ENCODE results near the gene LIPH. TPM values are rescaled to one million over a fixed set of nuclear protein-coding genes. Genes with fewer than 3 reads are reported as not detected.
"Not testable (repeated sequence)": the region's sequence is repeated elsewhere in the genome, so short reads cannot be mapped to it uniquely, and the experiment has no call there.

LIPH gene
- total and polyA plus RNA-seq, 2 of the 8 experiments (the other 6 are each of a cell fraction or from before 2014, with no cell fraction given) = 0.08 TPM; not detected in 1

DNA sequence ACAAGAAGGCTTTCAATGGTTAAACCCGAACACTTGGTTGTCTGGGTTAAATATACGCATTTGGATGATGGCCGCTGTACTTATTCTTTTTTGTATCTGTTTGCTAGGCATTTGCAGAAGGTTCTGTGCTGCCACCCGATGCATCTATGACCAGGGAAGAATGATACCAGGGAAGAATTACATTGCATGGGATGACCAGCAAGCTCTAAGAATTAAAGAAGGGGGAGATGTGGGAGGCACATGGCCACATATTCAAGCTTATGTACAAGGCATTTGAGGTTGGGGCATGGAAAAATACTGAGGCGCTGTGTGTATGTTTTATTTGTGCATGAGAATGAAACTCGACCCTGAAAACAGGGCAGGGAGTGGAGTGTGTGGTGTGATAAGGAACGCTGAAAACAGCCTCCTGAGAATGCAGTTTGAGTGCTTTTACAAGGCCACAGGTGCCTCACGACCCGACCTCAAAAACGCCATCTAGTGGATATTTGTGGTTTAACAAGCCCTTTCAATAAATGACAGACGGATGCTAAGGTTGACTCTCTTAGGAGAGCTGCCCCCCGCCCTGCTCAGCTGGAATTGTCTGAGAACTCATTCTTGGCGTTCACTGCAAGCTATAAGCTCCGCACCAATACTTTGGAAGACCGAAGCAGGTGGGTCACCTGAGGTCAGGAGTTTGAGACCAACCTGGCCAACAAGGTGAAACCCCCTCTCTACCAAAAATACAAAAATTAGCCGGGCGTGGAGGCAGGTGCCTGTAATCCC, 22.9 kb upstream of the LIPH start:
- H3K9ac ChIP-seq (replicated peaks in 1 of 4; ENCODE audit: extremely low read depth in 1 of 4, low read depth in 3 of 4, low read length in 3 of 4); H4K8ac ChIP-seq (ENCODE audit: extremely low read depth, insufficient read depth, low read length); H3K23me2 ChIP-seq (ENCODE audit: low read depth, low read length); H3K14ac ChIP-seq (ENCODE audit: insufficient read length); H2BK5ac ChIP-seq (ENCODE audit: low read depth, low read length); H2BK120ac ChIP-seq (replicated peaks; ENCODE audit: low read depth, low read length); H4K91ac ChIP-seq (replicated peaks; ENCODE audit: insufficient read length, low read length); H3K36me3 ChIP-seq (ENCODE audit: control insufficient read depth in 2 of 4, insufficient read depth in 4 of 4, low read length in 3 of 4); H3K18ac ChIP-seq (ENCODE audit: extremely low read depth, low read length); H3K23ac ChIP-seq (ENCODE audit: insufficient read length); H4K20me1 ChIP-seq (replicated peaks in 1 of 2; ENCODE audit: control insufficient read depth in 1 of 2, insufficient read depth in 2 of 2, low read length in 2 of 2); H3K79me2 ChIP-seq (ENCODE audit: control insufficient read depth in 1 of 2, insufficient read depth in 2 of 2, low read length in 2 of 2); H2BK12ac ChIP-seq (ENCODE audit: low read depth, low read length); H2AK5ac ChIP-seq (ENCODE audit: low read depth, low read length); H3K4me3 ChIP-seq (ENCODE audit: extremely low read depth in 1 of 4, insufficient read depth in 2 of 4, low read depth in 3 of 4, low read length in 4 of 4); H3K4me1 ChIP-seq (replicated peaks in 1 of 4; ENCODE audit: control insufficient read depth in 3 of 4, insufficient read depth in 4 of 4, low read length in 3 of 4); H3K56ac ChIP-seq (replicated peaks; ENCODE audit: insufficient read length, low read depth, low read length); H2BK20ac ChIP-seq (ENCODE audit: low read length); H4K5ac ChIP-seq (ENCODE audit: insufficient read length, low read depth, low read length); H3K27ac ChIP-seq (ENCODE audit: low read depth, low read length); H2BK15ac ChIP-seq (ENCODE audit: low read length); H3K27me3 ChIP-seq (replicated peaks in 1 of 4; ENCODE audit: control insufficient read depth in 3 of 4, extremely low read depth in 1 of 4, insufficient read depth in 3 of 4, low read length in 3 of 4); H3K4ac ChIP-seq (replicated peaks; ENCODE audit: insufficient read length, low read depth, low read length); H3K79me1 ChIP-seq (ENCODE audit: low read depth, low read length): not testable (repeated sequence)
- ChIA-PET CTCF (ENCODE audit: partially characterized antibody) (interaction anchor here (0.6 to 5.5 kb wide), 26 partner anchors 11 to 570 kb away, joined by 3 to 69 read pairs (median 4); partner anchors contain the start of genes SENP2 and TMEM41A), POLR2A (ENCODE audit: partially characterized antibody) (interaction anchor here (0.6 to 1.6 kb wide), 9 partner anchors 8 to 80 kb away, joined by 3 to 5 read pairs (median 3); partner anchors contain the start of genes SENP2 and TMEM41A)
- FAIRE-seq (peak; percentile 91), DNase-seq (ENCODE audit: low read depth in 1 of 2, low spot score in 2 of 2) (peak in 1 of 2 experiments; percentile 67)
- peak overlapping the region; percentile 85 for H2AFZ ChIP-seq (ENCODE audit: low read length)
- TF ChIP-seq SP1 (IDR thresholded peaks at IDR 0.05; ENCODE audit: low read depth, low read length) = 0 out of 2 replicates have a peak, but pooled peaks have one; percentile 14
- peak; percentile 36 to 50 for TF ChIP-seq RAD21 (IDR thresholded peaks at IDR 0.05 in 1 of 2, conservative IDR thresholded peaks at IDR 0.05 in 1 of 2; ENCODE audit: low read depth in 2 of 2, low read length in 2 of 2)
- TF ChIP-seq, protein P1, sequence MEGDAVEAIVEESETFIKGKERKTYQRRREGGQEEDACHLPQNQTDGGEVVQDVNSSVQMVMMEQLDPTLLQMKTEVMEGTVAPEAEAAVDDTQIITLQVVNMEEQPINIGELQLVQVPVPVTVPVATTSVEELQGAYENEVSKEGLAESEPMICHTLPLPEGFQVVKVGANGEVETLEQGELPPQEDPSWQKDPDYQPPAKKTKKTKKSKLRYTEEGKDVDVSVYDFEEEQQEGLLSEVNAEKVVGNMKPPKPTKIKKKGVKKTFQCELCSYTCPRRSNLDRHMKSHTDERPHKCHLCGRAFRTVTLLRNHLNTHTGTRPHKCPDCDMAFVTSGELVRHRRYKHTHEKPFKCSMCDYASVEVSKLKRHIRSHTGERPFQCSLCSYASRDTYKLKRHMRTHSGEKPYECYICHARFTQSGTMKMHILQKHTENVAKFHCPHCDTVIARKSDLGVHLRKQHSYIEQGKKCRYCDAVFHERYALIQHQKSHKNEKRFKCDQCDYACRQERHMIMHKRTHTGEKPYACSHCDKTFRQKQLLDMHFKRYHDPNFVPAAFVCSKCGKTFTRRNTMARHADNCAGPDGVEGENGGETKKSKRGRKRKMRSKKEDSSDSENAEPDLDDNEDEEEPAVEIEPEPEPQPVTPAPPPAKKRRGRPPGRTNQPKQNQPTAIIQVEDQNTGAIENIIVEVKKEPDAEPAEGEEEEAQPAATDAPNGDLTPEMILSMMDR (IDR thresholded peaks at IDR 0.05; ENCODE audit: control extremely low read depth in 1 of 3, insufficient read depth in 1 of 3, low read depth in 1 of 3, low read length in 3 of 3) = peak in 2 of 3 experiments; percentile 39 to 55; a peak in 2 of 4 replicates
- peak overlapping the region in 1 of 2 experiments; percentile 33; a peak in 1 of 4 replicates for H3K4me2 ChIP-seq (ENCODE audit: insufficient read depth in 1 of 2, low read depth in 2 of 2, low read length in 2 of 2)
- 39% methylated on average over 15 of the region's 17 CpGs; no CpG with 5 or more reads in 1 of the 2 experiments for WGBS, 2 experiments (ENCODE audit: extremely low coverage in 1 of 2, insufficient coverage in 1 of 2, insufficient read length in 1 of 2, insufficient replicate concordance in 2 of 2, low coverage in 1 of 2, low lambda C conversion rate in 2 of 2, missing lambda C conversion rate in 1 of 2)
- H3K9me3 ChIP-seq (ENCODE audit: insufficient read depth in 2 of 2, low read depth in 1 of 2, low read length in 1 of 2) = peaks cover 13 to 16% of the 10 kb centered on the region in 2 experiments

Data from H1 (cell line).